CD4-positive, alpha-beta T cell treated with Interferon alpha-2 for 1 hour (primary cell): ENCODE results near the gene UNC119B.

Experiments used
- DNase-seq, 2 donors: peaks; one replicate each; pipeline ENCODE4 v3.0.0-alpha.2; 2020 to 2022

The UNC119B gene

GRCh38 chr12:120688527-120689071, 21.7 kb upstream of the UNC119B start:
- DNase-seq, result no peak

GRCh38 chr12:120689397-120690082, 20.7 kb upstream of the UNC119B start:
- DNase-seq, result no peak

DNA sequence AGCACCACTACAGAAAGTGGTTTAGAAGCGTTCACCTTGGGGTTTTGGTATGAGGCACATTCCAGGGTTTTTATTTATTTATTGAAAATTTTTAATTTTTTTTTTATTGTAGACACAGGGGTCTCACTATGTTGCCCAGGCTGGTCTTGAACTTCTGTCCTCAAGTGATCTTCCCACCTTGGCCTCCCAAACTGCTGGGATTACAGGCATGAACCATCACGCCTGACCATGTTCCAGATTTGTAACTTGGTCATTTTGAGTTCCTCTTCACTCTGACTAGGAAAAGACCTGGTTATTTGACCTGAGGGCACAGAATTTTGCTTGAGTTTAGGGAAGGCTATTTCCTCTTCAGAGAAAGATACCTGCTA, 20.2 kb upstream of the UNC119B start:
- DNase-seq, result no peak

DNA sequence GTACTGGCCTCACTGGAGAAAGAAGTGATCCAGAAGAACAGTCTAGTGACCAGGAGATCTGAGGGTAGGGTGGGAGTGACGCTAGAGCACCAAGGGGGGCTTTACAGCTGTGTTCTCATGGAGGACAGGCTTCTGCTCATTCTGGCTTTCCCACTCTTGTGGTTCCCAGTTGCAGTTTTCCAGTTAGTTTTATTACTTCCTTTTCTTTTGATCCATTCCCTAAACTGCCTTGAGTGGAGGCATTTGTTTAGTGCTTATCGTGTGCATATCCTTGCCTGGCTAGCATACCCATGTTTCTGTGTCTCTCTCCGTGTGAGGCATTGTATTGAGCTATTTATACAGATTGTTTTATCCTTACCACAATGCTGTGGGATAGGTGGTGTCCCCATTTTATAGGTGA, 19.3 kb upstream of the UNC119B start:
- DNase-seq, result no peak

- DNase-seq, result no peak
These were observed 17.7 kb upstream of the UNC119B start for GRCh38 chr12:120692524-120693033.

- DNase-seq, result no peak
These were observed 16.4 kb upstream of the UNC119B start for GRCh38 chr12:120693848-120694247.

DNA sequence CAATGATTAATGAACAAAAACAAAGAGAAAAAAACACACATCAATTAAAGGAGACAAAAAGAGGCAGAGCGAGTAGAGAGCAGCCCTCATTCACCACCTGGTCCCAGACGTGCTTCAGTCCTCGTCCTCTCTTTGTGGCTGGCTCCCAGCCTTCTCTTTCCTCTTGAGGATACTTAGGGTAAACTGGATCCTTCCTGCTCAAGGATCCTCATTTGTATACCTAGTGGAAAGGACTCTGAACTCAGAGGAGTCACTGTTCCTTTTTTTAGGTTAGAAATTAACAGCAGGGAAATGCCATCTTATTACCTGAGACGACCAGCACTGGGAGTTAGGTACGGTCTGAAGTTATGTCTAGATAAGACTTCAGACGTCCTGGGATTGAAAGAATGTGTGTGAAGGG, 13.6 kb upstream of the UNC119B start:
- DNase-seq, result no peak

DNA sequence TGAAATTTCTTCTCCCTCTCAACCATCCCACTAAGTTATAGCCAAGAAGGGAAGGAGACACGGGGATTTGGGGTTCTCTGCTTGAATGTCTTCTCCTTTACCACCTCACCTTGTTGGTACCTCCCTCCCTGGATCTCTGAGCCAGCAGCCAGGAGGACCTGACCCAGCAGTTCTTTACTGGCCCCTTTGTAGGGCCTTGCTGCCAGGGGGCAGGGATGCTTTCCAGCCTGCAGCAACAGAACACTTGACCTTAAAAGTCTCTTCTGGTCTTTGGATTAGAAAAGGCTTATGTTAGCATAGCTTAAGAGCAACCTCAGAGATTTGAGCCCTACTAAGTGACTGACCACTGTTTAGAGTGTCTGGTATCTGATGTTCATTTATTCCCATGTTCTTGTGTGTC, 12.9 kb upstream of the UNC119B start:
- no peak for DNase-seq

DNA sequence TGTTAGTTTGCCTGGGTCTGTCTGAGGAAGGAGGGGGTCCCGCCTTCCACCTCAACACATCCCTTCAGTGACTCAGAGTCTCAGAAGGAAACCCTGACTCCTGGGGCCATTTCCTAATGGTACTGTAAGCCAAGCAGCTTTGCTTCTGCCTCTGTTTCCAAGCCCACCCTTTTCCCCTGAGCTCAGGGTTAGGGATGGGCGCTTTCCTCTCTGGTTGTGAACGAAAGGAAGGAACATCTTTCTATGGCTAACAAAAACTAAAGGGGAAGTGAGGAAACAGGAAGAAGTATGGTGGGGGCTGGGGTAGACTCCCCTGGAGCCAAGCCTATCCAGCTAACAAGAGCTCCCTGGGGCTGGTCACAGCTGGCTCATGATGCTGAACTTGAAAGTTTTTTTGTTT, 11.6 kb upstream of the UNC119B start:
- DNase-seq, result no peak

DNA sequence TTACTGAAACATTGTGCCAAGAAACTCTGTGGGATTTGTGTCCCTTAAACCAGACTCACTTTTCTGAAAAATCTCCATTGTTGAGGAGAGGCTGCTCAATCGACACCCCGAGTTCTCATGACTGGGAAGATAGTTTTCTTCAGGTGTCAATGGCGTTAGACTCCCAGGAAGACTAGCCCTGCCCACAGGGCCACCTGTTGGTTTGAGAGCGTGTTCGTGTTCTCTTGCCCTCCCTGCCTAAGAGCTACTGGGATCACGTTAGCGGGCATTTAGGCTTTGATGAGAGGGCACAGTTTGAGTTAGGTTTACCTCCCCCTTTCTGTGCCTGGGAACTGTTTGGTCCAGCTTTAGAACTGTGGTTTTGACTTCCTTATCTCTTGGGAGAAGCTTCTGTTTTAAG, 10.7 kb upstream of the UNC119B start:
- DNase-seq, result no peak

GRCh38 chr12:120700886-120701285, 9.4 kb upstream of the UNC119B start:
- no peak for DNase-seq

GRCh38 chr12:120702637-120703036, 7.6 kb upstream of the UNC119B start:
- no peak for DNase-seq

DNA sequence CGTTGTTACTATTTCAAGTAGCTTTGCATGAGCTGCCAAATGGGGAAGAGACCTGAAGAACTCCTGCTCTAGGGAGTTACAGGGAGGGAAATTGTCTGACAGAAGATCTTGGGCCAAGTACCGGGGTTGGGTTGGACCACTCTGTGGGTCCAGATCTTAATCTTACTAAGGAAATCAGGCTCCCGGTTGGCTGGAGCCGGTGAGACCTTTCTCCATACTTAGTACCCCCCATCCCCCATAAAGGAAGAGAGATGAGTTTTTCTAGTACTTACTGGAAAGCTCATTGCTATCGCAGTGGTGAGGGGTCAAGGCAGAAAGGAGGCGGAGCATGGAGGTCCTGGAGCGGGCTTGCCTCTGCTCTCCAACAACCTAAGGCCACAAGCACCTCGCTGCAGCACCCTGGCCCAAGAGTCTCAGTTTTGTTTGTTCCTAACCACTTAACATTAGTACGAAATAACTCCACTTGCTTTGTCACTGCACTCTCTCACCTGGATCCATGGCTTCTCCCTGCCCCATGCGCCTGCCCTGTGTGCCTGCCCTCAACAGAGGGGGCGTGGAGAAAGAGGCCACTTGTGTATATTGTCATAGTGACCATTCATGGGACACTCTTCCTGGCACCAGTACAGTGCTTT, 6.8 kb upstream of the UNC119B start:
- no peak for DNase-seq

- DNase-seq, result no peak
These were observed 4.6 kb upstream of the UNC119B start for GRCh38 chr12:120705618-120706017.

- DNase-seq, result no peak
These were observed 4.2 kb upstream of the UNC119B start for GRCh38 chr12:120706029-120706428.

- no peak for DNase-seq
These were observed 1.6 kb upstream of the UNC119B start for GRCh38 chr12:120708651-120709050.

DNA sequence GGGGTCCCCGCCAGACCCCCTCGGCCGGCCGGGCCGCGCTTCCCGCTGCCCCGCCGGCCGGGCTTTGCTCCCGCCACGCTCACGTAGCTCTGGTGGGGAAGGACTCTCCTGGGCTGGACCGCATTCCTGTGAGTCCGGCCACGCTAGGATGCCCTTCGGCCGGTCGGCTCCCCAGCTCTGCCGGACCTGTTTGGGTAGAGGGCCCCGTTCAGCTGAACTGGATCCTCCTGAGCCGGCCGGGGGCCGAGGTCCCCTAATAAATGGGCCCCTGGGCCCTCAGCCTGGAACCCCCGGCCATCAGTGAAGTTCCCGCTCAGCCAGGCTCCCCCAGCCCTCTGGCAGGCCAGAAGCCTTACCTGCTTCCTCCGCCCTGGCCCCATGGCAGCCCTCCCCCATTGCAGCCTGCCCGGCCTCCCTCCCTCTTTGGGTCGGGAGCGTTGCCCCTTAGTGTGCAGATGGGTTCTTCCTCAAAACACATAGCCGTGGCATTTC, 593 bp downstream of the UNC119B start:
- DNase-seq, result peak in 1 of 2 donors; percentile 35

DNA sequence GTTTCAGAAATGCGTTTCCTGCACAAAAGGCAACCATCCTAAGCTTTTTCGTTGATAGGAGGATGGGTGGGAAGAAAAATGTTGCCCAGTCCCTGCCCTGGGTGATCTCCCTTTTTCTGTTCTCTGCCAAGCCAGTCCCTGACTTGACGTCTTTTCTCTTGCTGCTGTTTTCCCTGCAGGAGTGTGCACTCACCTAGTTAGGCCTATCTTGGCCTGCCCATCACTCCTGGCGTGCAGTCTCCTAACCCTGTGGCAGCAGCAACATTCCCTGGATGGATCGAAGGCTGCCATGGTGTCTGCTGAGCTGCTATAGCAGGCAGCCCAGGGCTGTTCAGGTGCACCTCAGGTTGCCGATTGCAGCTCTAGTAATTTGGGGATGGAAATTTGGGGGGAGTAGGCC, 1.2 kb downstream of the UNC119B start:
- no peak for DNase-seq

- no peak for DNase-seq
These were observed 2.4 kb downstream of the UNC119B start for GRCh38 chr12:120712610-120713009.

- DNase-seq, result peak; percentile 78 to 88
These were observed 3.7 kb downstream of the UNC119B start for GRCh38 chr12:120713861-120714482.

DNA sequence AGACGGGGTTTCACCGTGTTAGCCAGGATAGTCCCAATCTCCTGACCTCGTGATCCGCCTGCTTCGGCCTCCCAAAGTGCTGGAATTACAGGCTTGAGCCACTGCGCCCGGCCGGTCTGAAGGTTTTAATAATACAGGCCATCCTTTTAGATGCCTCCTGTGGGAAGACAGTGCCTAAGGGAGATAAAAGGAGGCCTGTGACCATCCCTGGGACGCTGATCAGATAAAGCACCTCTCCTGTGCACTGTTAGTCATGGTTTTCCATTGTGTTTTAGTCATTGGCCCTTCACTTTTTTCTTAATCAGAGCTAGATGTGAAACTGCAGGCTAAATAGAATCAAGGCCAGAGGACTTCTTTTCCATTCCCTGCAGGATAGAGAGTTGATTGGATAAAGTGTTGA, 7.8 kb downstream of the UNC119B start:
- no peak for DNase-seq

DNA sequence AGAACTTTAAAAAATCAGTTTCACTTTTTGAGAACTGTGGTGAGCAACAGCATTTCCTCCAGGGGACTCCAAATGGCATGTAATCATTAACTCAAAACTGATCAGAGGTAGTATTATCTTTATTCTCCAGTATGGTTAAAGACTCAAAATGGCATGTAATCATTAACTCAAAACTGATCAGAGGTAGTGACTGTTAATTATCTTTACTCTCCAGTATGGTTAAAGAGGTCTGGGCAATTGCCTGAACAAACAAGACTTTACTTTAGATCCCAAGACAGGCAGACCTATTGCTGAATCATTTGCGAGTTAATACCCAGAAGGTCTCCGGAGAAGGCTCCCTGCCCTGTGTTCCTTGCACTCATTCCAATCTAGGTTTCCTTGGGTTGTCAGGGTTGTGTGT, 8.8 kb downstream of the UNC119B start:
- no peak for DNase-seq

GRCh38 chr12:120719496-120720233, 9.4 kb downstream of the UNC119B start:
- no peak for DNase-seq
